Measurements from ENCODE around the gene URM1. TPM values are rescaled to one million over a fixed set of nuclear protein-coding genes. Genes with fewer than 3 reads are reported as not detected.

Gene URM1
- total RNA-seq, 1 donor from 2014 or later: 73.2 TPM

GRCh38 chr9:128339761-128340690, 31.1 kb upstream of the URM1 start, which contains the start of gene SLC27A4:
Gene SLC27A4 (plus strand): TSS chr9:128340527. CDS start chr9:128343133, 2,606 bp downstream.
- Mint-ChIP-seq H3K4me3 (peak within 1 kb of the TSS; percentile 95), H3K36me3 (ENCODE audit: low read depth) (no peaks in the 10 kb centered on the region), H3K27me3 (ENCODE audit: low read depth) (peaks cover 2% of the 10 kb centered on the region), H3K9me3 (no peaks in the 10 kb centered on the region), H3K4me1 (peaks cover 7% of the 10 kb centered on the region), H3K27ac (ENCODE audit: unreplicated experiment) (no peak within 1 kb of the TSS)
- TF ChIP-seq, protein P1, sequence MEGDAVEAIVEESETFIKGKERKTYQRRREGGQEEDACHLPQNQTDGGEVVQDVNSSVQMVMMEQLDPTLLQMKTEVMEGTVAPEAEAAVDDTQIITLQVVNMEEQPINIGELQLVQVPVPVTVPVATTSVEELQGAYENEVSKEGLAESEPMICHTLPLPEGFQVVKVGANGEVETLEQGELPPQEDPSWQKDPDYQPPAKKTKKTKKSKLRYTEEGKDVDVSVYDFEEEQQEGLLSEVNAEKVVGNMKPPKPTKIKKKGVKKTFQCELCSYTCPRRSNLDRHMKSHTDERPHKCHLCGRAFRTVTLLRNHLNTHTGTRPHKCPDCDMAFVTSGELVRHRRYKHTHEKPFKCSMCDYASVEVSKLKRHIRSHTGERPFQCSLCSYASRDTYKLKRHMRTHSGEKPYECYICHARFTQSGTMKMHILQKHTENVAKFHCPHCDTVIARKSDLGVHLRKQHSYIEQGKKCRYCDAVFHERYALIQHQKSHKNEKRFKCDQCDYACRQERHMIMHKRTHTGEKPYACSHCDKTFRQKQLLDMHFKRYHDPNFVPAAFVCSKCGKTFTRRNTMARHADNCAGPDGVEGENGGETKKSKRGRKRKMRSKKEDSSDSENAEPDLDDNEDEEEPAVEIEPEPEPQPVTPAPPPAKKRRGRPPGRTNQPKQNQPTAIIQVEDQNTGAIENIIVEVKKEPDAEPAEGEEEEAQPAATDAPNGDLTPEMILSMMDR (conservative IDR thresholded peaks at IDR 0.05): no peak
- peak; percentile 67 for DNase-seq (ENCODE audit: low read depth, low spot score)

- peak overlapping the region; percentile 95 for H3K4me3 Mint-ChIP-seq
- H3K9me3 Mint-ChIP-seq: no peaks in the 10 kb centered on the region
- no peak overlapping the region for H3K27ac Mint-ChIP-seq (ENCODE audit: unreplicated experiment)
- peaks cover 2% of the 10 kb centered on the region for H3K27me3 Mint-ChIP-seq (ENCODE audit: low read depth)
- DNase-seq (ENCODE audit: low read depth, low spot score): no peak
- TF ChIP-seq, protein P1 (conservative IDR thresholded peaks at IDR 0.05): no peak
- H3K4me1 Mint-ChIP-seq: peaks cover 7% of the 10 kb centered on the region
- H3K36me3 Mint-ChIP-seq (ENCODE audit: low read depth): no peaks in the 10 kb centered on the region
Observed at GRCh38 chr9:128340691-128341434, 30.3 kb upstream of the URM1 start.

DNA sequence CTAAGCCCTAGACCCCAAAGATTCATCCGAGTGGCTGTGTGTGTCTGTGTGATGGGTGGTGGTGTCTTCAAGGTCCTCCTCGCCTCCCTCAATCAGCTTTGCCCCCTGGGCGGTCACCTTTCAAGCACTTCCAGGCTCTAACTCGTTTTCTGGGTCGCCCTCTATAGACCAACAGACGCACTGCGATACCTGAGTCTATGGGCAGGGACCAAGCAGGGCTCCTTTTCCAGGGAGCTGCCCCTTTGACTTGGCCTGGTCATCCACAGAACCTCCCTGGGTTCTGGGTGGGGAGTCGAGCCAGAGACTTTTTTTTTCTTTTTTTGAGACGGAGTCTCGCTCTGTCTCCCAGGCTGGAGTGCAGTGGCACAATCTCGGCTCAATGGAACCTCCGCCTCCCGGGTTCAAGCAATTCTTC, 29.7 kb upstream of the URM1 start:
- no peaks in the 10 kb centered on the region for H3K9me3 Mint-ChIP-seq
- no peaks in the 10 kb centered on the region for H3K36me3 Mint-ChIP-seq (ENCODE audit: low read depth)
- H3K27me3 Mint-ChIP-seq (ENCODE audit: low read depth): peaks cover 2% of the 10 kb centered on the region
- peak overlapping the region; percentile 95 for H3K4me3 Mint-ChIP-seq
- peaks cover 7% of the 10 kb centered on the region for H3K4me1 Mint-ChIP-seq
- DNase-seq (ENCODE audit: low read depth, low spot score): peak; percentile 48
- H3K27ac Mint-ChIP-seq (ENCODE audit: unreplicated experiment): no peak overlapping the region
- TF ChIP-seq, protein P1 (conservative IDR thresholded peaks at IDR 0.05): peak; percentile 68

- Mint-ChIP-seq H3K36me3 (ENCODE audit: low read depth) (no peaks in the 10 kb centered on the region), H3K4me1 (peaks cover 7% of the 10 kb centered on the region), H3K9me3 (no peaks in the 10 kb centered on the region), H3K4me3 (peak overlapping the region; percentile 56), H3K27ac (ENCODE audit: unreplicated experiment) (no peak overlapping the region), H3K27me3 (ENCODE audit: low read depth) (peaks cover 2% of the 10 kb centered on the region)
- DNase-seq (ENCODE audit: low read depth, low spot score): no peak
- TF ChIP-seq, protein P1 (conservative IDR thresholded peaks at IDR 0.05): no peak
Observed at GRCh38 chr9:128342971-128343680, 28.0 kb upstream of the URM1 start.

DNA sequence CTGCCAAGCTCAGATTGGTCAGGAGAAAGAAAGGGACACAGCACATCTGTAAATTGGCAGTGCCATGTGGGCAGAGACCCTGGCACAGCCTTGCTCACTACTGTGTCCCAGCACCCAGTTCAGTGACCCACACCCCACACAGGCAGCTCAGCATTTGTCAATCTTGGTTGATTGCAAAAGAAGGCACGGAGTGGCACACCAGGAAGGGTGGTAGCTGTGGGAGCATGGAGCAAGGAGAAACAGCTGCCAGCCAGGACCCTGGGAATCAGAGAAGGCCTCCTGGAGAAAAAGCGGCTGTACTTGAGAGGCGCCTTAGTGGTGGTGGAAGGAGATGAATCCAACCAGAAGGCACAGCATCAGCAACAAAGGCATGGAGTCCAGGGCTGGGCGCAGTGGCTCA, 27.3 kb upstream of the URM1 start:
- no peak overlapping the region for H3K27ac Mint-ChIP-seq (ENCODE audit: unreplicated experiment)
- H3K4me3 Mint-ChIP-seq: no peak overlapping the region

More for the DNA sequence above, 27.3 kb upstream of the URM1 start:
- TF ChIP-seq, protein P1 (conservative IDR thresholded peaks at IDR 0.05): no peak
- peaks cover 7% of the 10 kb centered on the region for H3K4me1 Mint-ChIP-seq
- H3K9me3 Mint-ChIP-seq: no peaks in the 10 kb centered on the region
- no peak for DNase-seq (ENCODE audit: low read depth, low spot score)
- H3K27me3 Mint-ChIP-seq (ENCODE audit: low read depth): peaks cover 2% of the 10 kb centered on the region
- no peaks in the 10 kb centered on the region for H3K36me3 Mint-ChIP-seq (ENCODE audit: low read depth)

All from neural crest cell (in vitro differentiated cells).